CD4-positive, alpha-beta T cell treated with Interleukin-15 for 4 hours (primary cell): ENCODE data around the gene SCUBE1.

ENCODE experiments used
- DNase-seq: peaks from one replicate; pipeline ENCODE4 v3.0.0-alpha.2; 2020; ENCODE audit warnings: low spot score

The SCUBE1 gene

DNA sequence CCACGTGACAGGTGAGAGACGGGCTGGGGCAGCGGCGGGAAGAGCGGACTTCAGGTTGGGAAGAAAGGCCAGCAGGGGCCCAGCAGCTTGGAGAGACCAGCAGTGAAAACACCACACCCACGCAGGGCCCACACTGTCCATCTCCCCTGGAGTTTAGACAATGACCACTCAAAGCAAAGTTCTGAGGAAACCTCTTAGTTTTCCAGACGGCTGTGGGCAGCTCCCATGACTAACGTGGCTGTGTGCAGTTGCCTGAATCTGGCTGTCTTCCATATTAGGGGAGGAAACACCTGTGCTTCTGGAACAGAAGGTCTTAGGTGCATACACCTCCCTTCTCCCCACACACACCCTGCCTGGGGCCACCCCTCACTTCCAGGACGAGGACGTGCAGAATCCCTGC lies 85.6 kb downstream of the SCUBE1 start:
- no peak for DNase-seq

DNA sequence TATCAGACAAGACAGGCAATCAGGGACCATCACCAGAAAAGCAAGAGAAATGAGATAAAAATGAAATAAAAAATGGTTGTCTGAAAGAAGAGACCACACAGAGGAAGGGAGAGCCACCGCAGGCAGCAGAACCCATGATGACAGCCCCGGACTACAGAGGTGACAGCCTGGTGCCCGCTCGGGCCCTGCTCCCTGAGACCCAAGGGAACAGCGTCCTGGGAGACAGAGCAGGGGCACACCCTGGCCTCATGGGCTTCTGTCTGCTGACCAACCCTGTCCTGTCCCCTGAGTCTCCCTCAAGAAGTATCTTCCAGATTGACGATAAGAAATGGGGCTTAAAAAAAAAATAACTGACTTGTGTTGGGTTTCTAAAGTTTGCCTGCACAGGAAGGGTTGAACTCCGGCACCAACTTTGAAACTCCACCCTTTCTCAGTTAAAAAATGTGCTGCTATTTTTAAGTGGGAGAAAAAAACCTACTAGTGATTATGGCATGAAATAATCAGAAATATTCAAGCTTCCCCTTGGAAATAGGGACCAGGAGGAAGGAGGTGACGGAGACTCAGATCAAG lies 86.1 kb downstream of the SCUBE1 start:
- DNase-seq = no peak

DNA sequence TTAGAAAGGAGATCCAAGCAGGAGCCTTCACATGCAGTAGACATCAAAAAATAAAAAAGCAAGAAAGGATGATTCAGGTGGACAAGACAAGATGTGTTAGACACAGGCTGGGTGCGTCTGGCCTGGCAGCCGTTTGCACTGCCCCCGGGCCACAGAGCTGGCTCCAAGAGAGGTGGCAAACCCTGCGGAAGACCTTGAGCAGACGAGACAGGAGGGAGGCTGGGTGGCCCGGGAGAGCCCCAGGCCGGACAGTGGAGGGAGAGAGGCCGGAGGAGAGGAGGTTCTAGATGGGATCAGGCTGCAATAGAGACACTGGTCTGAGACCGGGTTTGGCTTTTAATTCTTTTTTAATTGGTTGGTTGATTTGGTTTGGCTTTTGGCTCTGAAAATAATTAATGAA lies 86.6 kb downstream of the SCUBE1 start:
- DNase-seq = no peak

- DNase-seq = no peak
Measured at GRCh38 chr22:43255299-43255698, 87.9 kb downstream of the SCUBE1 start.

DNA sequence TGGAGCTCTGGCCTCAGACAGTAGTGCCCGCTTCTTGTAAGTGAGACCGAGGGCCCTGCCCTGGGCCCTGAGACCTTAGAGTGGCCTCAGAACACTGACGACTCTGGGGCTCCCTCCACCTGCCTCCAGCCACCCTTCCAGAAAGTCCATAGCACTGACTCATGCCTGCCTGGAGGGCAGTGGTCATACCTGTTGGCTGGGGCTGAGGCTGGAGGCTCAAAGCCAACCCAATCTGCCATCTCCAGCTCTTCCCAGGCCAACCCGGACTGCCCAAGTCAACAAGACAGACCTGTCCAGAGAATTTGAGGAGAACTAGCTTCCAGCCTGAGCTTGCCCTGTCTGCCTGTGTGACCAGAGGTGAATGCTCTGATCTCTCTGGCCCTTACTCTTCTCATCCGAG lies 89.3 kb downstream of the SCUBE1 start:
- DNase-seq = no peak

- DNase-seq = no peak
Measured at GRCh38 chr22:43252319-43252718, 90.9 kb downstream of the SCUBE1 start.

- DNase-seq = no peak
Measured at GRCh38 chr22:43249789-43250471, 93.2 kb downstream of the SCUBE1 start.

GRCh38 chr22:43247546-43248260 lies 95.5 kb downstream of the SCUBE1 start:
- DNase-seq = no peak

GRCh38 chr22:43246188-43246587 lies 97.0 kb downstream of the SCUBE1 start:
- no peak for DNase-seq

DNA sequence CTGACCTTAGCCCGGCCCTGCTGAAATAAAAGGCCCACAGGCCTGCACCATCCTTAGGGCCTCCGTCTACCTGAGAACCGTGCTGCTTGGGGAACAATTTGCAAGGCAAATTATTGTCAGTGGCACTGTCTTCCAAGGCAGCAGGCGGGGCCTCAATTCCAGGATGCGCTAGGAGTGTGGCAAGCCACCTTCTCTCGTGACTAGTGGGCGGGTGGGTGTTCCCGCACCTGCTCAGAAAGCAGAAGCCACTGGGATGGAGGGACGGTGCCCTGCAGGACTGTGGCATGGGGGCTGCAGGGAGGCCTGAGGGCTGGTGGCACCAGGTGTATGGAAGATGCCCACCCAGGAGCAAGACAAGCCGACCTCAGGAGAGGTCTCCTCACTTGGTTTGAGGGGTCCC lies 97.5 kb downstream of the SCUBE1 start:
- DNase-seq = no peak

DNA sequence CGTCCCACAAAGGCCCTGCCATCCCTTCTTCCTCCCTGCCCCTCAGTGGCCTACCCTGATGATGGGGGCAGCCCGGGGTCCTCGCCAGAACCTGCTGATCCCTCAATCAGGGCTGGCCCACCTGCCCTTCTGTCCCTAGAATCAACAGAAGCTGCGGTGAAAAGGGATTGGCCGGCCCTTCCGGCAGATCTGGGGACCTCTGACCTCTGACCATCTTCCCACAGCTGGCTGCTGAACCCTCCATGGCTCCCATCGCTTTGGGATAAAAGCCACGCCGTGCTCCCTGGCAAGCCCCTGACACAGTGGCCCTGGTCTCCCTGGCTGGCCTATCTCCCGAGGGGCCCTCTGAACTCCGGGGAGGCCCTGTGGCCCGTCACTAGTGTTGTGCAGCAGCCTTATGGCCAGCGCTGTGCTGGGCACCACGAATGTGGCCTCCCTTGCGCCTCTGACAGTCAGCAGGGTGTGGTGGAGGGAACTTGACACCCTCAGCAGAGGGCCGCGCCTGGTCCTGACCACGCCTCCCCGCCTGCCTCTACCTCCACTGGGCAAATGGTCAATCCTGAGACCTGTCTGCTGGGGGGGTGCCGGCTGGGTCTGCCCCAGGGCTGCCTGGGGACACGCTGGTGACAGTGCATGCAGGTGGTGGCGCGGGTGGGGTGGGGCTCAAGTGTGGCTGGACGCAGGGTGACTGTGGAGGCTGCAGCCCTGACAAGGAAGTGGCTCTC lies 98.2 kb downstream of the SCUBE1 start:
- no peak for DNase-seq

GRCh38 chr22:43244402-43244801 lies 98.8 kb downstream of the SCUBE1 start:
- no peak for DNase-seq

DNA sequence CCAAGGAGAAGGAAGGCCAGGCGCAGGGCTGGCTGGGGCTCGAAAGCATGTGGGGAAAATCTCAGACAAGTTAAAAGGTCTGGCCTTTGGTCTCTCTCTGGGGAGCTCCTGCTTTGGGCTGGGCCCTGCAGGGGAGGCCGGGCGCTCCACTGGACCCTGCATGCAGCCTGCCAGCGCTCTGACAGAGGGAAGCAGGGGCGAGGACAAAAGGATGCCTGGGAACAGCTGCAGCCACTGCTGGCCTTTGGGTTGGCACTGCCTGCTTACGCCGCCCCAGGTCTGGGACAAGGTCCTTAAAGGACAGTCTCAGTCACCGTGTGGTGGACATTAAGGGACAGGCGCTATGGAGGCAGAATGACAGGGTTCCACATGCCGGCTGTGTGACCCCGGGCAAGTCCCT lies 99.8 kb downstream of the SCUBE1 start:
- DNase-seq = no peak

GRCh38 chr22:43242627-43243026 lies 100.5 kb downstream of the SCUBE1 start:
- no peak for DNase-seq

DNA sequence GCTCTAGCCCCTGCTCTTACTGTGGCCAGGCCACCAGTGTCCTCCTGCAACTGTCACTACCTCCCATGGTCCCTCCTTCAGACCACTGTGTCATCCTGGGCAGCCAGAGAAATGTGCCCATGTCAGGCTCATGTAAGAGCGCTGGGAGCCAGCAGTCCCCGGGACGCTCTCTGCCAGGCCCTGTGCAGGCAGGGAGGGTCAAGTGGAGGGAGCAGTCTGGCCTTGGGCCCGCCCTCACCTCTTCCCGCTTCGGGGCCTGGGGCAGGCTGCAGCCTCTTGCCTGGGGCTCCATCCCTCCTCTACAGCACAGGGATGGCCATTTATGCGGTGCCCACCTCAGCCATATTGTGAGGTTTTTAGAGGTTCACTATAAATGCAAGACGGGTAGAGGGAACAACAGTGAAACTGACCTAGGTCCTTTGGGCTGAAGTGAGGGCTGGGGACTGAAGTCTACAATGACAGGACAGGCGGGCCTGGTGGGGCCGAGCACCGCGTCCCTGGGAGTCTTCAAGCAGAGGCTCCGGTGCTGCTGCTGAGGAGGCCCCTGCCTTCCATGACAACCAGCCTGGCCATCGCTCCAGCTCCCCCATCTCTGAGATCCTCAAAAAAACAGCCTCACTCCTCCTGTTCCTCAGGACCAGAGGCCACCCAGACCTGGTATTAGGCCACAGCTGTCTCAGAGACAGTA lies 101.3 kb downstream of the SCUBE1 start:
- no peak for DNase-seq

DNA sequence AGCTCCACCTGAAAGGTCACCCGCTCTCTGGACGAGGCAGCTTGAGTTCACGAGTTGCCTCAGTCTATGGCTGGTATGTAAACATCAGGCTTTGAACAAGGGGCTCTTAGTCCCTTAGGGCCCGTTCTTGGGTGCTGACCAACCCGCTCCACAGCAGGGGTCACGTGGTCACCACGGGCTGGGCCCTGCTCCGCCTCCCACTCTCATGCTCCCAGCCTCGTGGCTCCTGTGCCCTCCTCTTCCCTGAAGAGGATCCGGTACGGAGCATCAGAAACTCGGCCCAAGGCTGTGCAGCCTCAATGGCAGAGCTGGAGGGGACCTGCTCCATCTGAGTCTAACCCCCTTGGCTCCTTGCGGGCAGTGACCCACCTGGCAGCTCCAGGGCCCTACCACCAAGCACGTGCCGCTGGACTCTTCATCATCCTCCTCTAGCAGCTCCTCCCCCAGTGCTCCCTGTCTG lies 102.0 kb downstream of the SCUBE1 start:
- DNase-seq = no peak

GRCh38 chr22:43240614-43241013 lies 102.6 kb downstream of the SCUBE1 start:
- no peak for DNase-seq

- no peak for DNase-seq
Measured at GRCh38 chr22:43239956-43240355, 103.2 kb downstream of the SCUBE1 start.

DNA sequence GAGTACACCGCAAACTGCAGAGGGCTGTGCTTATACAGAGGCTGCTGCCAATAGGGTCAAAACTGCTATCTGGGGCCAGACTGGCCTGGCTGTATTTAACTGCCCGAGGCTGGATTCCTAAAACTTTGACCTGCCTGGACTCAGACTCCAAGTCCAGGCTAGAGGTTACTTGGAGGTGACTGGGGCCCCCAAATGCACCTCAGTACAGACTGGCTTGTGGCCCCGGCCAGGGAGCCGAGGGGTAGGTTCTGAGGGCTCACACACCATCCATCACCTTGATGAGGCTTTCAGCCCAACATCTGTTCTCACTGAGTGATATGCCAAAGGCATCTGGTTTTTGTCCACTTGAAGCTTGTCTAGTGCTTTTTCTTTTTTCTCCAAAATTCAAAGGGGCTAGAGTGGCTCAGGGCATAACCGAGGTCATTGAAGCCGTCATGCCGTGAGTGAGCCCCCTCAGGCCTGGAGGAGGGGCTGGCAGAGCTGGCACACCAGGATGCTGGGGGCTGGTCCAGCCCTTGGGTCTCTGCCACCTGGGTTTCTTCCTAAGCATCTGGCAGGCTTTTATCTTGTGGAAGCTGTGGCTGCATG lies 103.9 kb downstream of the SCUBE1 start:
- DNase-seq = no peak

GRCh38 chr22:43238526-43239006 lies 104.6 kb downstream of the SCUBE1 start:
- DNase-seq = no peak

DNA sequence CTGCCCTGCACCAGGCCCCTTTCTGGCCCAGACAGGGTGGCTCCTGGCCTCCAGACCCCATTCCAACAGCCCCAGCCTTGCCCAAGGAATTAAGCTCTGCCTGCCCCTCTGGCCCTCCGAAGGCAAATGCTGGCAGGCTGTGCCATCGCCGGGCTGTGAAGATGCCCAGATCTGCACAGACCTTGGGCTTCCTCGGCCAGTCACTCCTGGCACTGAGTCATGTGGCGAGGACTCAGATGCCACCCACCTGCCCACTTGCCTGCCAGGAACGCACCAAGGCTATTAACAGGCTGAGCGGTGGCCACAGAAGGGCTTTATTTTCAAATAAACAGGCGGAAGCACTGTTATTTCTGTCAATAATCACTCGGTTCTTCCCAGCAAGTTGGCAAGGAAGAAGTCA lies 105.9 kb downstream of the SCUBE1 start:
- DNase-seq = no peak
